IPS-20b (cell line): Measurements from ENCODE around the gene NPM1.
"Not testable (repeated sequence)": the region's sequence is repeated elsewhere in the genome, so short reads cannot be mapped to it uniquely, and the experiment has no call there.

Source experiments
- H3K27ac ChIP-seq: one replicate; pipeline ENCODE4 v1.5.1; 2013; ENCODE audit warnings: low read length
- H3K27me3 ChIP-seq: 2 replicates; pipeline ENCODE4 v1.6.1; 2013; ENCODE audit warnings: mild to moderate bottlenecking, low read length, inconsistent platforms; ENCODE audit not compliant: insufficient read depth
- H3K36me3 ChIP-seq: 2 replicates; pipeline ENCODE4 v1.6.1; 2013; ENCODE audit warnings: low read depth, mild to moderate bottlenecking, inconsistent platforms, low read length, moderate library complexity; ENCODE audit not compliant: insufficient read depth
- H3K4me1 ChIP-seq: 2 replicates; pipeline ENCODE4 v1.6.1; 2013; ENCODE audit warnings: mild to moderate bottlenecking, control low read depth, inconsistent platforms, low read length, moderate library complexity; ENCODE audit not compliant: insufficient read depth
- H3K4me3 ChIP-seq: 2 replicates; pipeline ENCODE4 v1.5.1; 2013; ENCODE audit warnings: mild to moderate bottlenecking, low read length, inconsistent platforms
- H3K9ac ChIP-seq: 2 replicates; pipeline ENCODE4 v1.6.1; 2013; ENCODE audit warnings: low read depth, mild to moderate bottlenecking, inconsistent platforms, low read length, moderate library complexity
- H3K9me3 ChIP-seq: 2 replicates; pipeline ENCODE4 v1.6.1; 2013; ENCODE audit warnings: mild to moderate bottlenecking, low read depth, low read length, inconsistent platforms; ENCODE audit not compliant: insufficient read depth

The NPM1 gene

DNA sequence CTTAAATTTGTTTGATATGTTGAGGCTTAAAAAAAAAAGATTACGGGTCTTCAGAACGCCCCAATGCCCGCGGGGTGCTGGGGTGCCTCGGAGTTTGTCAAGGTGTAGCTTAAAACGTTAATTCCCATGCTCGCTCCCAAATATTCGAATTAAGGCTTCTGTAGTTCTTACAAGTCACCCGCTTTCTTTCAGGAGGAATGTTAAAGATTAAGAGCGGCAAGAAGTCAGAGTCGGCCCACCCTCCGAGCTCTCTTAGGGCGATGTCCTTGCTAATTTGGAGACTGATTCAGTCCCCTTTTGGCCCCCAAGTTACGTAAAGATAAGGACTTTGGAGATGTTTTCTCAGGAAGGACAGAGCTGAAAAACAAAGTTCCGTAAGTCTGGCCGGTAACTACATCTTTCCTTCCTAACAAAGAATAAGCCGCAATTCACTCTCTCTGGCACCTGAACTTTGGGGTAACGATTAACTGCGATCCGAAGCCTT is 746 bp upstream of the NPM1 start:
- Histone ChIP-seq H3K4me1 (peaks cover 7% of the 10 kb centered on the region; the same call in 1 of the 2 replicates), H3K4me3 (peak overlapping the region; percentile 98), H3K9me3 (no peaks in the 10 kb centered on the region), H3K9ac (peak overlapping the region; percentile 99), H3K27ac (peak overlapping the region; percentile 96), H3K27me3 (no peaks in the 10 kb centered on the region), H3K36me3 (peaks cover 35% of the 10 kb centered on the region)

DNA sequence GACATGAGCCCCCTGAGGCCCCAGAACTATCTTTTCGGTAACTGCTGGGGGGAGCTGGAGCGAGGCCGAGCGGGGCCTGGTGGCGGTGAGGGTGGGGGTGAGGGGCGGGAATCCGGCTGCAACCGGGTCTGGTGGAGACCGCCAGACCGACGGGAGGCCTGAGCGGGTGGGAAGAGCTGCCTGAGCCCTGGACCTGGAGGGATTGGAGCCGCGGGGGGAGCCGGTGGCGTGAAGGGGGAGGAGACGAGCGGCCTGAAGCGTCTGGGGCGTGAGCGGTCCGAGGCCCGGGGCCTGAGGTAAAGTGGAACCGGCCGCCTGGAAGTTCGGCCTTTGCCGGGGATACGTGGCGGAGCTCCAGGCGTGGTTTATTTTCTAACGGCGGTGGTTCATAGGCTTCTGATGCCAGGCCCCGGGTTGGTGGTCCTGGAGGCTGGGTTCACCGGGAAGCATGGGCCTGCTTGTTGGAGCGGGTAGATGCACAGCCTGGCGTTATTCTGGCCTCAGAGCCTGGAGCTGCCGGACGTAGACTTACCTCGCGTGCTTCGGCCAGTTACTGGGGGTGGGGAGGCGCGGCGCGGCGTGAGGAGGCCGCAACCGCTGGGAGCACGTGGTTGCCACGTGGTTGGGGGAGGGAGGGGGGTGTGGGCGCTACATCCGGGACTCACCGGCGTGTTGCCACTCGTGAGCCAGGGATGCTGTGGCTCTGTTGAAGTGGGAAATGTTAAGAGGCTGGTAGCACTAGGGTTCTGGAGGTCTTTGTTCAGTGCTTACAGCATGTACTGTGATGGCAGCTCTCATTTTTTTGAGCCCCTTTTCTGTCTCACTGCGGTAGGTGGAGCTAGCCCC is 544 bp downstream of the NPM1 start:
- peaks cover 48% of the 10 kb centered on the region for H3K36me3 ChIP-seq
- no peaks in the 10 kb centered on the region for H3K9me3 ChIP-seq
- peaks cover 7% of the 10 kb centered on the region; the same call in 1 of the 2 replicates for H3K4me1 ChIP-seq
- peak overlapping the region; percentile 98 for H3K9ac ChIP-seq
- H3K27ac ChIP-seq = peak overlapping the region; percentile 87
- H3K27me3 ChIP-seq = no peaks in the 10 kb centered on the region
- peak overlapping the region; percentile 98 for H3K4me3 ChIP-seq

DNA sequence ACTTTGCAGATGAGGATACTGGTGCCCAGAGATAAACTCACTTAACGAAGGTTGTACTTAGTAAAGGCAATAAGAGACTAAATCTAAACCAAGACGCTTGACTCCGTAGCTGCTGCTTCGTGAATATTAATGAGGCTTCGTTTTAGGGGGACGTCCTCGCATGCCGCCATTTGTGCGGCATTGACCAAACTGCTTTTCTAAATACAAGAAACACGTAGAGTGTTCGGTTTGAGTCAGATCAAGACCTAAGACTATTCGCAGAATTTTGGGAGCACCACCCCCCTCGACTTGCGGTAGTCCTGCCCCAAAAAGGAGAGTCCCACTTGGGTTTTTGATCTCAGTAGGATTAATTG is 1.1 kb downstream of the NPM1 start:
- Histone ChIP-seq H3K9ac (peak overlapping the region; percentile 98), H3K36me3 (peaks cover 54% of the 10 kb centered on the region), H3K27me3 (no peaks in the 10 kb centered on the region), H3K9me3 (no peaks in the 10 kb centered on the region), H3K27ac (peak overlapping the region; percentile 87), H3K4me1 (peaks cover 7% of the 10 kb centered on the region; the same call in 1 of the 2 replicates), H3K4me3 (peak overlapping the region; percentile 98)

DNA sequence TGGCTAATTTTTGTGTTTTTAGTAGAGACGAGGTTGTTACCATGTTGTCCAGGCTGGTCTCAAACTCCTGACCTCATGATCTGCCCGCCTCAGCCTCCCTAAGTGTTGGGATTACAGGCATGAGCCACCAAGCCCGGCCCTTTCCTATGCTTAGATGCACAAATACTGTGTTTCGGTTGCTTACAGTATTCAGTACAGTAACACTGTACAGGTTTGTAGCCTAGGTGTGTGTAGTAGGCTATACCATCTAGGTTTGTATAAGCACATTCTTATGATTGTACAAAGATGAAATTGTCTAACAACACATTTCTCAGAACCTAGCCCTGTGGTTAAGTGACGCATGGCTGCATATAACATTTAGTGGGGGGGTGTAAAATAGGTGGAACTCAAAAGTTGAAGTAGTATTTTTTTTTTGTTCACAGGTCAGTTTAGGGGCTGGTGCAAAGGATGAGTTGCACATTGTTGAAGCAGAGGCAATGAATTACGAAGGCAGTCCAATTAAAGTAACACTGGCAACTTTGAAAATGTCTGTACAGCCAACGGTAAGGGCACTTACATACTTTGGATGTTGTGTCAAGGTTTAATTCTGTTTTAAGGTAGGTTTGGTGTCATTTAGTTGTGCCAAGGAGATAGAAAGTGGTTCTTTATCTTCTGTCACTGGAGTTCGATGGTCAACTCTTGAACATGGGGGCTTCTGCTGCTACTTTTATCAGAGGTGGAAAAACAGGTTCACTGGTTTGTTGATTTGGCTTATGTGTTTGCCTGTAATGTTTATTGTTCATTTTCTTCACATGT is 3.4 kb downstream of the NPM1 start:
- Histone ChIP-seq H3K9ac (peak overlapping the region; percentile 98; the same call in 1 of the 2 replicates), H3K4me3 (peak overlapping the region; percentile 98), H3K4me1 (peaks cover 7% of the 10 kb centered on the region; the same call in 1 of the 2 replicates), H3K27ac (no peak overlapping the region), H3K9me3 (no peaks in the 10 kb centered on the region), H3K27me3 (no peaks in the 10 kb centered on the region), H3K36me3 (peaks cover 77% of the 10 kb centered on the region)

DNA sequence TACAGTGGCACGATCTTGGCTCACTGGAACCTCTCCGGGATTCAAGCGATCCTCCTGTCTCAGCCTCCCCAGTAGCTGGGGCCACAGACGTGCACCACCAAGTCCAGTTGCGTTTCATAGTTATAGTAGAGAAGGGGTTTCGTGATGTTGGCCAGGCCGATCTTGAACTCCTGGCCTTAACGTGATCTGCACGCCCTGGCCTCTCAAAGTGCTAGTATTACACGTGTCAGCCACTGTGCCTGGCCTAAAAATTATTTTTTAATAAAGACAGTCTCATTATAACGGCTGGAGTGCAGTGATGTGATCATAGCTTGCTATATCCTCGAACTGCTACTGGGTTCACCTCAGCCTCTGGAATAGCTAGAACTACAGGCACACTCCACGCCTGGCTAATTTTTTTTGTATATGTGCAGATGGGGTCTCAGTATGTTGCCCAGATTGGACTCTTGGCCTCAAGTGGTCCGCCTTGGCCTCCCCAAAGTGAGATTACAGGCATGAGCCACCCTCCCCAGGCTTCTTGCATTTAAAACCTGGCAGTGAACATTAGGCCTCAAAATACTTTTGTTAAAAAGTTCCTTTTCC is 4.4 kb downstream of the NPM1 start:
- H3K4me3 ChIP-seq = peak overlapping the region; percentile 98
- H3K27ac ChIP-seq = no peak overlapping the region
- no peaks in the 10 kb centered on the region for H3K27me3 ChIP-seq
- peaks cover 7% of the 10 kb centered on the region; the same call in 1 of the 2 replicates for H3K4me1 ChIP-seq
- no peak overlapping the region for H3K9ac ChIP-seq
- peaks cover 87% of the 10 kb centered on the region for H3K36me3 ChIP-seq
- no peaks in the 10 kb centered on the region for H3K9me3 ChIP-seq

DNA sequence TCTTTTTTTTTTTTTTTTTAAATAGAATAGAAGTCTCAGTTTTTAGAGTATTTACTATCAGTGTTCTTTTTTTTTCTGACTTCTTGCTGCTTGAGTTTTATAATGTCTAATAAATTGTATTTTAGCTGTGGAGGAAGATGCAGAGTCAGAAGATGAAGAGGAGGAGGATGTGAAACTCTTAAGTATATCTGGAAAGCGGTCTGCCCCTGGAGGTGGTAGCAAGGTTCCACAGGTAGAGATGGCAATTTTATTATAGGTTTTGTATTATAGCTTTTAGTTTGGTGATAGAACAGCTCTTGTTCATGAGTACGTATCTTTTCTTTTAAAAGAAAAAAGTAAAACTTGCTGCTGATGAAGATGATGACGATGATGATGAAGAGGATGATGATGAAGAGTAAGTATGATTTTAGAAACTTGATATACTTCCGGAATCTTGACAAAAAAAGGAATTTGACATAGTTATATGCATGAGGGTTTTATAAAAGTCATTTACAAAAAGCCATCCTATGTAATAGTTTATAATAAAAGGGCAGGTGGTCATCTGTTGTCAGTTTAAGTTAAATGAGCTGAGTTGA is 5.0 kb downstream of the NPM1 start:
- no peak overlapping the region for H3K9ac ChIP-seq
- no peaks in the 10 kb centered on the region for H3K27me3 ChIP-seq
- H3K36me3 ChIP-seq = peaks cover 93% of the 10 kb centered on the region
- H3K4me1 ChIP-seq = peaks cover 7% of the 10 kb centered on the region; the same call in 1 of the 2 replicates
- no peak overlapping the region for H3K27ac ChIP-seq
- H3K9me3 ChIP-seq = no peaks in the 10 kb centered on the region
- H3K4me3 ChIP-seq = peak overlapping the region; percentile 21; the same call in 1 of the 2 replicates

DNA sequence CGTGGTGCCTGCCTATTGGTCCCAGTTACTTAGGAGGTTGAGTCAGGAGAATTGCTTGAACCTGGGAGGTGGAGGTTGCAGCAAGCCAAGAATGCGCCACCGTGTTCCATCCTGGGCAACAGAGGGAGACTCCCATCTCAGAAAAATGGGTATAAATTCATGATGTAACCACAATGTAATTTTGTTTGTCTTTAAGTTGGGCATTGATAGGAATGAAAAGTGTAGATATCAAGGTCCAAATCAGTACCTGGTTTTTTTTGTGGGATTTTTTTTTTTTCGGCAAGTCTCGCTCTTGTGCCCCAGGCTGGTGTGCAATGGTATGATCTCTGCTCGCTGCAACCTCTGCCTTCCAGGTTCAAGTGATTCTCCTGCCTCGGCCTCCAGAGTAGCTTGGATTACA is 7.4 kb downstream of the NPM1 start:
- peaks cover 100% of the 10 kb centered on the region for H3K36me3 ChIP-seq
- no peaks in the 10 kb centered on the region for H3K9me3 ChIP-seq
- H3K27me3 ChIP-seq = no peaks in the 10 kb centered on the region
- H3K9ac ChIP-seq = no peak overlapping the region
- H3K4me1 ChIP-seq = peaks cover 7% of the 10 kb centered on the region; the same call in 1 of the 2 replicates
- no peak overlapping the region for H3K27ac ChIP-seq
- H3K4me3 ChIP-seq = peak overlapping the region; percentile 37; the same call in 1 of the 2 replicates

DNA sequence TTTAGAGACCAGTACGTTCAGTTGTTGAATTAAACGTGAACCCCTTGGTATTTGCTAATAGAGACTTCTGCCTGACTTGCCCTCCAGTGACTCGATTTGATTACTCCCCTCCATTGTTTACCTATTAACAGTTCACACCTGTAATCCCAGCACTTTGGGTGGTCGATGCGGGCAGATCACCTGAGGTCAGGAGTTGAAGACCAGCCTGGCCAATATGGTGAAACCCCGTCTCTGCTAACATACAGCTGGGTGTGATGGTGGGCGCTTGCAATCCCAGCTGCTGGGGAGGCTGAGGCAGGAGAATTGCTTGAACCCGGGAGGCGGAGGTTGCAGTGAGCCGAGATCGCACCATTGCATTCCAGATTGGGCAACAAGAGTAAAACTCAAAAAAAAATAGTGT is 8.9 kb downstream of the NPM1 start:
- H3K4me3 ChIP-seq = not testable (repeated sequence)
- H3K36me3 ChIP-seq = peaks cover 100% of the 10 kb centered on the region

DNA sequence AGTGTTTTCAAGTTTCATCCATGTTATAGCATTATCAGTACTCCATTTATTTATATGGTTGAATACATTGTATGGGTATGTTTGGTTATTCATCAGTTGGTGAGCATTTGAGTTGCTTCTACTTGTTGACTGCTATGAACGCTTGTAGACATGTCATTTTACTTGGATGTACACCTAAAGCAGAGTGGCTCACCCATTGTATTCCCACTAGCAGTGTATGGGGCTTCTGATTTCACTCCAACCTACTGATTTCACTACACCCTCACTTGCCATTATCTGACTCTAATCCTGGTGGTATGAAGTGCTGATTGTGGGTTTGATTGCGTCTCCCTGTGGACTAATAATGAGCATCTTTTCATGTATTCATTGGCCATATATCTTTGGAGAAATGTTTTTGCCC is 9.5 kb downstream of the NPM1 start:
- Histone ChIP-seq H3K27ac (no peak overlapping the region), H3K4me3 (no peak overlapping the region), H3K9ac (no peak overlapping the region), H3K27me3 (no peaks in the 10 kb centered on the region), H3K9me3 (no peaks in the 10 kb centered on the region), H3K36me3 (peaks cover 100% of the 10 kb centered on the region), H3K4me1 (no peaks in the 10 kb centered on the region)

More for the DNA sequence above, 8.9 kb downstream of the NPM1 start:
- not testable (repeated sequence) for H3K27me3 ChIP-seq, H3K4me1 ChIP-seq, H3K9ac ChIP-seq, H3K27ac ChIP-seq, H3K9me3 ChIP-seq

DNA sequence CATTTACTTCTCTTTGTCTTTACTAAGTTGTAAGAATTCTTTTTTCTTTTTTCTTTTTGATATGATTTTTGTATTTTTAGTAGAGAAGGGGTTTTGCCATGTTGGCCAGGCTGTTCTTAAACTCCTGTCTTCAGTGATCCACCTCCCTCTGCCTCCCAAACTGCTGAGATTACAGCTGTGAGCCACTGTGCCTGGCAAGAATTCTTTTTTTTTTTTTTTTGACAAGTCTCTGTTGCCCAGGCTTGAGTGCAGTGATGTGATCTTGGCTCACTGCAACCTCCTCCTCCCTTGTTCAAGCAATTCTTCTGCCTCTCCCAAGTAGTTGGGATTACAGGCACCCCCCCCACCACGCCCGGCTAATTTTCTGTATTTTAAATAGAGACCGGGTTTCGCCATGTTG is 9.9 kb downstream of the NPM1 start:
- Histone ChIP-seq H3K4me3 (no peak overlapping the region), H3K27me3 (no peaks in the 10 kb centered on the region), H3K9ac (no peak overlapping the region), H3K9me3 (no peaks in the 10 kb centered on the region), H3K36me3 (peaks cover 96% of the 10 kb centered on the region), H3K4me1 (no peaks in the 10 kb centered on the region), H3K27ac (no peak overlapping the region)

DNA sequence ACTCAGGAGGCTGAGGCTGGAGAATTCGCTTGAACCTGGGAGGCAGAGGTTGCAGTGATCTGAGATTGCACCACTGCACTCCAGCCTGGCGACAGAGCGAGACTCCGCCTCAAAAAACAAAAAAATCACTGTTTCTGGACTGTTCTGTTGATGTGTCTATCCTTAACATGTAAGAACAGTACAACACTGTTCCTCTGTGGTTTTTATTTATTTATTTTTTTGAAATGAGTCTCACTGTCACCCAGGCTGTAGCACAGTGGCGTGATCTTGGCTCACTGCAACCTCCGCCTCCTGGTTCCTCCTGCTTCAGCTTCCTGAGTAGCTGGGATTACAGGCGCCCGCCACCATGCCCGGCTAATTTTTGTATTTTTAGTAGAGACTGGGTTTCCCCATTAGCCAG is 11.0 kb downstream of the NPM1 start:
- not testable (repeated sequence) for H3K4me1 ChIP-seq, H3K4me3 ChIP-seq, H3K9me3 ChIP-seq, H3K27me3 ChIP-seq, H3K9ac ChIP-seq, H3K27ac ChIP-seq
- peaks cover 85% of the 10 kb centered on the region for H3K36me3 ChIP-seq
